Measurements from ENCODE around the gene PRDM12.

The PRDM12 gene

GRCh38 chr9:130660326-130660682 is 4.1 kb upstream of the PRDM12 start:
- H3K27ac ChIP-seq (ENCODE audit: low read length), result no peak overlapping the region
- H3K79me2 ChIP-seq (ENCODE audit: insufficient read depth, low read length), result no peaks in the 10 kb centered on the region
- DNase-seq, result no peak
- no peak overlapping the region for H3K9ac ChIP-seq (ENCODE audit: low read depth, low read length)
- no peak for TF ChIP-seq CTCF (IDR thresholded peaks at IDR 0.05; ENCODE audit: borderline replicate concordance, extremely low read depth, low read length, poor library complexity, severe bottlenecking)
- no peak for TF ChIP-seq EZH2 (IDR thresholded peaks at IDR 0.05; ENCODE audit: borderline replicate concordance, low read depth, low read length, severe bottlenecking)
- ATAC-seq (ENCODE audit: insufficient read depth, low read depth), result no peak
- no peaks in the 10 kb centered on the region for H3K36me3 ChIP-seq (ENCODE audit: insufficient read depth, low read length)
- no peak overlapping the region for H3K4me2 ChIP-seq (ENCODE audit: insufficient read depth, low read length)
- H3K4me1 ChIP-seq (ENCODE audit: insufficient read depth, low read length), result no peaks in the 10 kb centered on the region
- H3K9me3 ChIP-seq (ENCODE audit: insufficient read depth, low read length, severe bottlenecking), result no peaks in the 10 kb centered on the region
- H4K20me1 ChIP-seq (ENCODE audit: insufficient read depth, low read length), result no peaks in the 10 kb centered on the region
- H3K27me3 ChIP-seq (ENCODE audit: insufficient read depth, low read length, poor library complexity), result no peaks in the 10 kb centered on the region
- H3K4me3 ChIP-seq (ENCODE audit: low read depth in 1 of 2, low read length in 2 of 2), result no peak overlapping the region
- no peak overlapping the region for H2AFZ ChIP-seq (ENCODE audit: low read depth, low read length)

DNA sequence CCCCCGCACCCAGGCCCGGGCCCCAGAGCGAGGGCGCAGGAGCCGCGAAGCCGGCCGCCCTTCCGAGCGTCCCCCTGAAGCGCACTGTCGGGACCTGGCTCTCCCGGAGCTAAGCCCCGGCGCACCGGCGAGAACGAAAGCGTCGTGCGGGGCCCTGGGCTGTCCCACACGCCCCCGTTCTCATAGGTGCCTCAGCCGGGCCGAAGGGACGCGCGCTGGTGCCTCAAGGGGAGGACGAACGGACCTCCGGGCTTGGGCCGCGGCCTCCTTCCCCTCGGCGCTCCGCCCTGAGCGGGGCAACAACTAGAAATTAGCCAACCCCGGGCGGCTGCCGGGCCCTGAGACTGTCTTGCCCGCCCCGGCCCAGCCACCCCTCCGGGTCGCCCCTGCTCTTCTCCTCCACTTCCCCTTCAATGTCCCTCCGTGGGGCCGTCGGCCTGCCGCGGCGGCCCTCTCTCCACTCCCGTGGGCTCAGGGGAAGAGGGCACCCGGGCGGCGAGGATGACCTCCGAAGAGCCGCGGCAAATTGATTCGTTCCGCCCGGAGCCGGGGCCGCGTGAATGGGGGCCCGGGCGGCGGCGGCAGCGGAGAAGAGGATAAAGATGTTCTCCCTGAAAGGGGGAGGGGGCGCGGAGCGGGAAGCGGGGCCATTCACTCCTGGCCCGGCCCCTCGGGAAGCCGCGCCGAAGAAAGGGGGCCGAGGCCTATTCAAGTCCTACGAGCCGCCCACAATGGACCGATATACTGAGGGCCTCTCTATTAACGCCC is 3.5 kb upstream of the PRDM12 start:
- no peak overlapping the region for H3K27ac ChIP-seq (ENCODE audit: low read length)
- TF ChIP-seq CTCF (IDR thresholded peaks at IDR 0.05; ENCODE audit: borderline replicate concordance, extremely low read depth, low read length, poor library complexity, severe bottlenecking) (no peak), EZH2 (IDR thresholded peaks at IDR 0.05; ENCODE audit: borderline replicate concordance, low read depth, low read length, severe bottlenecking) (no peak)
- no peaks in the 10 kb centered on the region for H3K9me3 ChIP-seq (ENCODE audit: insufficient read depth, low read length, severe bottlenecking)
- H2AFZ ChIP-seq (ENCODE audit: low read depth, low read length), result no peak overlapping the region
- H3K79me2 ChIP-seq (ENCODE audit: insufficient read depth, low read length), result no peaks in the 10 kb centered on the region
- no peaks in the 10 kb centered on the region for H3K27me3 ChIP-seq (ENCODE audit: insufficient read depth, low read length, poor library complexity)
- H3K4me2 ChIP-seq (ENCODE audit: insufficient read depth, low read length), result no peak overlapping the region
- no peak overlapping the region for H3K9ac ChIP-seq (ENCODE audit: low read depth, low read length)
- H4K20me1 ChIP-seq (ENCODE audit: insufficient read depth, low read length), result no peaks in the 10 kb centered on the region
- ATAC-seq (ENCODE audit: insufficient read depth, low read depth) (no peak), DNase-seq (no peak)
- no peak overlapping the region for H3K4me3 ChIP-seq (ENCODE audit: low read depth in 1 of 2, low read length in 2 of 2)
- no peaks in the 10 kb centered on the region for H3K36me3 ChIP-seq (ENCODE audit: insufficient read depth, low read length)
- no peaks in the 10 kb centered on the region for H3K4me1 ChIP-seq (ENCODE audit: insufficient read depth, low read length)

DNA sequence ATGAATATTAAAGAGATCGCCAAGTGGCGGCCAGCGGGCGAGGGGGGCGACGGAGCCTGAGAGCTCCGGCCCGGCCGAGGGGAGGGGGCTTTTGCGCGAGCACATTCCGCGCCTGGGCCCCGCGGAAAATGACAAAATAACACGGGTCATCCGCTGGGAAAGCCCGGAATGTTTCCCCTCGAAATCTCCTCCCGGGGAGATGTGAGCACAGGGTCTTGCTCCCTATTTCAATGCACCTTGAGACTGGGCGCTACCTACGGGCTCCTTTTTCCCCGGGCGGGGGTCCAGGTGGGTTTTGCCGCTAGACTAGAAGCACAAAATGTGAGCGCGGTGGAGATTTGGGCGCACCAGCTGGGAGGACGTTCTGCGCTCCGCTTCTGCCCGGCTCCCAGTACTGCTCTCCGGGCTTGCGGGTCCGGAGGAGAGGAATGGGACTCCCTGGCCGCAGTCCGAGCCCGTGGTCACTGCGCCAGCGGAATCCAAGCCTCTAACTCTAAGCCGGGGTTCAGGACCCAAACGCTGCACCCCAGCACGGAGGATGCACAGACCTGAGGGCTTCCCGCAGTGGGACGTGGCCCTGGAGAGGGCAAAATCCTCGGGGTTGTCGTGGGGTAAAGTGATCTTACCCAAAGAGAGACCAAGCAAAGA is 2.8 kb upstream of the PRDM12 start:
- no peak for TF ChIP-seq CTCF (IDR thresholded peaks at IDR 0.05; ENCODE audit: borderline replicate concordance, extremely low read depth, low read length, poor library complexity, severe bottlenecking)
- TF ChIP-seq EZH2 (IDR thresholded peaks at IDR 0.05; ENCODE audit: borderline replicate concordance, low read depth, low read length, severe bottlenecking), result no peak
- H3K79me2 ChIP-seq (ENCODE audit: insufficient read depth, low read length), result no peaks in the 10 kb centered on the region
- no peak for ATAC-seq (ENCODE audit: insufficient read depth, low read depth)
- no peak overlapping the region for H3K9ac ChIP-seq (ENCODE audit: low read depth, low read length)
- no peaks in the 10 kb centered on the region for H3K4me1 ChIP-seq (ENCODE audit: insufficient read depth, low read length)
- H3K27ac ChIP-seq (ENCODE audit: low read length), result no peak overlapping the region
- no peaks in the 10 kb centered on the region for H3K27me3 ChIP-seq (ENCODE audit: insufficient read depth, low read length, poor library complexity)
- no peaks in the 10 kb centered on the region for H4K20me1 ChIP-seq (ENCODE audit: insufficient read depth, low read length)
- no peak overlapping the region for H3K4me2 ChIP-seq (ENCODE audit: insufficient read depth, low read length)
- no peak overlapping the region for H2AFZ ChIP-seq (ENCODE audit: low read depth, low read length)
- no peak overlapping the region for H3K4me3 ChIP-seq (ENCODE audit: low read depth in 1 of 2, low read length in 2 of 2)
- no peak for DNase-seq
- H3K36me3 ChIP-seq (ENCODE audit: insufficient read depth, low read length), result no peaks in the 10 kb centered on the region
- H3K9me3 ChIP-seq (ENCODE audit: insufficient read depth, low read length, severe bottlenecking), result no peaks in the 10 kb centered on the region

Measured in DND-41 (cell line).